DND-41 (cell line): Measurements from ENCODE around the gene SLC15A4.

ENCODE experiments used
- CTCF ChIP-seq: IDR thresholded peaks from 2 replicates; pipeline ENCODE4 v1.5.1; 2012; ENCODE audit warnings: borderline replicate concordance, low read length, moderate library complexity, mild to moderate bottlenecking; ENCODE audit not compliant: poor library complexity, severe bottlenecking; ENCODE audit errors: extremely low read depth
- EZH2 ChIP-seq: IDR thresholded peaks from 3 replicates; pipeline ENCODE4 v1.6.1; 2012; ENCODE audit warnings: borderline replicate concordance, low read depth, mild to moderate bottlenecking, moderate library complexity, low read length, inconsistent platforms; ENCODE audit not compliant: severe bottlenecking

DNA sequence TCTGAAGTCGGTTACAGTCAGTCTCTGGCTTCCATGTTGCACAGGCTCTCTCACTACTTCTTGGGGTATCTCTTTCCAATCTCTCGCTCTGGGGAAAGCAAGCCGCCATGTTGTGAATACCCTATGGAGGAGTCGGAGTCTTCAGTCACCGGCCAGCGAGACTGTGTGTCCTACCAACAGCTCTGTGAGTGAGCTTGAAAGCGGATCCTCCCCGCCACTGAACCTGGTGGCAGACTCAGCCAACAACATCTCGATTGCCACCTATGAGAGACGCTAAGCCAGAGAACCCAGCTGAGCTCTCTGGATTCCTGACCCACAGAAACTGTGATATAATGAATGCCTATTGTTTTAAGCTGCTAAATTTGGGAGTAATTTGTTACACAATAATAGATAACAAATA, 51.5 kb downstream of the SLC15A4 start:
- no peak for TF ChIP-seq CTCF
- TF ChIP-seq EZH2: no peak
